Aorta (tissue), 5 donors: ENCODE data around the gene HSD17B3. TPM values are rescaled to one million over a fixed set of nuclear protein-coding genes. Genes with fewer than 3 reads are reported as not detected.
"Not testable (repeated sequence)": the region's sequence is repeated elsewhere in the genome, so short reads cannot be mapped to it uniquely, and the experiment has no call there.

Experiments
- ATAC-seq: fragments of 200-7000 bp; cut with Tn5 transposase; one replicate; pipeline ENCODE4 v1.9.1; 2022; ENCODE audit warnings: moderate library complexity; ENCODE audit not compliant: low FRiP score
- DNase-seq, 2 donors: peaks; one replicate each; pipeline ENCODE4 v3.0.0-alpha.2; 2020
- H3K27ac ChIP-seq, 2 donors: one replicate each; pipeline ENCODE4 v1.5.1; 2013; ENCODE audit warnings: low read length in 2 of 2, mild to moderate bottlenecking in 2 of 2, moderate library complexity in 2 of 2, control low read depth in 1 of 2, inconsistent platforms in 1 of 2, low read depth in 1 of 2
- H3K27me3 ChIP-seq, 2 donors: one replicate each; pipeline ENCODE4 v1.6.1; 2013; ENCODE audit warnings: control low read depth in 1 of 2, low read length in 1 of 2, mild to moderate bottlenecking in 1 of 2, moderate library complexity in 1 of 2; ENCODE audit not compliant: insufficient read depth in 2 of 2, control insufficient read depth in 1 of 2
- H3K36me3 ChIP-seq, 2 donors: one replicate each; pipeline ENCODE4 v1.6.1; 2013; ENCODE audit warnings: control low read depth in 1 of 2, low read length in 1 of 2, mild to moderate bottlenecking in 1 of 2; ENCODE audit not compliant: insufficient read depth in 2 of 2, control insufficient read depth in 1 of 2
- H3K4me1 ChIP-seq, 2 donors: one replicate each; pipeline ENCODE4 v1.6.1; 2013; ENCODE audit warnings: low read length in 2 of 2, control low read depth in 1 of 2, mild to moderate bottlenecking in 1 of 2, moderate library complexity in 1 of 2; ENCODE audit not compliant: insufficient read depth in 2 of 2, control insufficient read depth in 1 of 2
- H3K4me3 ChIP-seq, 2 donors: one replicate each; pipeline ENCODE4 v1.5.1; 2013; ENCODE audit warnings: low read length in 2 of 2, control low read depth in 1 of 2, mild to moderate bottlenecking in 1 of 2
- H3K9me3 ChIP-seq: one replicate; pipeline ENCODE4 v1.6.1; 2013; ENCODE audit warnings: mild to moderate bottlenecking, low read length; ENCODE audit not compliant: control insufficient read depth
- WGBS, 2 donors: extraction: QIAGEN DNeasy Blood & Tissue Kit; methylation state at CpG; one replicate each; pipeline ENCODE4 v1.1.7; 2013; 5-methylcytosine and 5-hydroxymethylcytosine counted together
- intact Hi-C, 2 donors: fragments of 100-400 bp; cut with DNase I; formaldehyde crosslinking; loops; one replicate each; pipeline versions ENCODE4 v1.14.2 to v1.15.0; 2022
- polyA plus RNA-seq, 2 donors: library from polyadenylated mRNA; stranded (reverse); fragments of 200-250 nt; gene quantifications; one replicate each; pipeline ENCODE4 v1.2.3, GENCODE V29; 2013
- total RNA-seq, 2 donors: library from RNA; stranded (reverse); fragmentation: NEBNext Ultra II Directional; extraction: Animal tissue kit (Norgen Biotek cat#: 25700); gene quantifications; one replicate each; pipeline ENCODE4 v1.2.1, GENCODE V29; 2021
- donor health status: healthy with polysubstance abuse.
- donor health status: Bipolar disorder and iron deficiency.
- donor health status: DM: no; HTN: no; CAD: no.
- donor health status: DM: no; HTN: no; CAD: no.
- donor health status: DM: yes; HTN: yes; CAD: no.

Gene HSD17B3
- total and polyA plus RNA-seq, 4 donors, result 2.2 to 17.7 (median 2.6) TPM; not detected in 1

DNA sequence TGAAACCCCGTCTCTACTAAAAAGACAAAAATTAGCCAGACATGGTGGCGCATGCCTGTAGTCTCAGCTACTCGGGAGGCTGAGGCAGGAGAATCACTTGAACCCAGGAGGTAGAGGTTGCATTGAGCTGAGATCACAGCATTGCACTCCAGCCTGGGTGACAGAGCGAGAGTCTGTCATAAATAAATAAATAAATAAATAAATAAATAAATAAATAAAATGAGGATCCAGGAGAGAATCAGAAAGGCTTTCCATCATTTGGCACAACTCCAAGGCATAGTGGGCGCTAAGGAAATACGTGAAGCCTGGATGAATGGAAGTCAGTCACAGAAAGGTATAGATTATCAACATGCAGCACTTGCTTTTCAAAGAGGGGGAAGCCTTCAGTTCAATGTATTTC lies 65.6 kb downstream of the HSD17B3 start:
- not testable (repeated sequence) for ATAC-seq, DNase-seq

DNA sequence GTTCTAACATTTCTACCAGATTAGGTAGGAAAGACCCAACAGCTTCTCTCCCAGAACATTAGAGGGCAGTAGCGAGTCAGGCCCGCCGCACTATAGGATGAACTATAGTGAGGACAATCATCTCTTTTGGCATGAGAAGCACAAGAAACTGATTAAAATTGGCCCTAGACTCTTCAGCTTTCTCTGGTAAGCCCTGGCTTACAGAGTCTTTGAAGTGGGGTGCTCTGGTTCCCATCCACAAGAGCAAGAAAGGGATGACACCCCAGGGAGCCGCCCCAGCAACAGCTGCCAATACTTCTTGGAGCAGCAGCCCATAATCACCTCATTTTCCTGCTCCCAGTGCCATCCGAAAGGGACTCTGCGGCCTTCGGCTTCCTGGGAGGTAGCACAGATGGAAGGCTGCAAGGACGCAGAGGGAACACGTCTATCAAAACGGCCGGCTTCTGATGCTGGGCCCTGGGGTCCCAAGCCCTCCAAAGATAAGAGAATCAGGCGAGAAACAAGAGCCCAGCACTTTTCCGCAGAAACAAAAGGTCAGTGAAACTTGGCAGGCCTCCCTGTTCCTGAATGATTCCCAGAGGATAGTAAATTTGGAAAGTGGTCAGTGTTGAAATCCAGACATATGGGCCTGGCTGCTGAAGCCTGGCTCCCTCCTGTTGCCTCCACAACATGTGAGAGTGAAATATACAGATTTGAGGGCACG lies 69.3 kb downstream of the HSD17B3 start:
- intact Hi-C loops, result loop anchor here (2.0 to 10.0 kb wide), 3 partner anchors 85 to 432 kb away; no protein-coding TSS in a partner anchor
- DNase-seq, result no peak
- no peak overlapping the region for H3K4me3 ChIP-seq

More for the DNA sequence above, 65.6 kb downstream of the HSD17B3 start:
- not testable (repeated sequence) for H3K27ac ChIP-seq, H3K9me3 ChIP-seq, H3K4me1 ChIP-seq, H3K4me3 ChIP-seq, H3K27me3 ChIP-seq, H3K36me3 ChIP-seq
- intact Hi-C loops, result loop anchor here in 1 of 2 donors (10.0 kb wide), 1 partner anchor 428 kb away; no protein-coding TSS in a partner anchor
- 80 to 87% methylated on average over 6 of the region's 6 CpGs for WGBS, 2 donors

DNA sequence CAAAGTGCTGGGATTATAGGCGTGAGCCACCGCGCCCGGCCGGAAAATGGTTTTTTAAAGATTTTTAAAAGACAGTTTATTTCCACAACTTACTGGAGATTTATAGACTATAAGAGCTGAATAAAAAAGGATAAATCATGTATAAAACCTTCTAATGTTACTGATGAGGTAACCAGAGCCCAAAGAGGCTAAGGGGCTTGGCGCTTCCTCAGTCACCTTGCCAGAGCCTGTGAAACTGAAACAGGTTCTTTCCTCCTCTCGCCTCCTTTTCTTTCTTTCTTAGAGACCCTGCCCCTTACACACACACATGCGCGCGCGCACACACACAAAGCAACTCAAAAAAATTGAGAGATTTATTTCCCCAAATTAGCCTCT lies 69.8 kb downstream of the HSD17B3 start:
- no peaks in the 10 kb centered on the region for H3K36me3 ChIP-seq
- ATAC-seq (no peak), DNase-seq (no peak)
- 54 to 59% methylated on average over 10 to 11 of the region's 11 CpGs for WGBS, 2 donors
- peaks cover 2% of the 10 kb centered on the region for H3K9me3 ChIP-seq
- H3K27ac ChIP-seq, result no peak overlapping the region
- no peaks in the 10 kb centered on the region for H3K4me1 ChIP-seq
- no peak overlapping the region for H3K4me3 ChIP-seq
- no peaks in the 10 kb centered on the region for H3K27me3 ChIP-seq
- intact Hi-C loops, result loop anchor here (2.0 to 10.0 kb wide), 3 partner anchors 85 to 433 kb away; no protein-coding TSS in a partner anchor

More for the DNA sequence above, 69.3 kb downstream of the HSD17B3 start:
- no peaks in the 10 kb centered on the region for H3K36me3 ChIP-seq
- no peak overlapping the region for H3K27ac ChIP-seq
- H3K27me3 ChIP-seq, result no peaks in the 10 kb centered on the region
- 37 to 41% methylated on average over 14 of the region's 14 CpGs for WGBS, 2 donors
- H3K4me1 ChIP-seq, result no peaks in the 10 kb centered on the region
- peaks cover 2% of the 10 kb centered on the region for H3K9me3 ChIP-seq
- ATAC-seq, result peak; percentile 88

DNA sequence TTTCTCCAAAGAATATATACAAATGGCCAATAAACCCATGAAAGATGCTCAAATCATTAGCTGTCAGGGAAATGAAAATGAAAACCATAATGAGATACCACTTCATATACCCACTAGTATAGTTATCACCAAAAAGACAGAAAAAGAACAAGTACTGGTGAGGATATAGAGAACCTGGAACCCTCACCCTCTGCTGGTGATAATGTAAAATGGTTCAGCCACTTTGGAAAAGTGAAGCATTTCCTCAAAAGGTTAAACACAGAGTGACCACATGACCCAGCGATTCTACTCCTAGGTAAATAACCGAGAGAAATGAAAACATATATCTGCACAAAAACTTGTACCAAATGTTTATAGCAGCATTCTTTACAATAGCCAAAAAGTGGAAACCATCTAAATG lies 72.0 kb downstream of the HSD17B3 start:
- WGBS, 2 donors, result 75 to 85% methylated on average over 2 of the region's 2 CpGs
- Histone ChIP-seq H3K36me3 (no peaks in the 10 kb centered on the region), H3K9me3 (peaks cover 2% of the 10 kb centered on the region), H3K27ac (no peak overlapping the region), H3K4me1 (no peaks in the 10 kb centered on the region), H3K4me3 (no peak overlapping the region), H3K27me3 (no peaks in the 10 kb centered on the region)
- DNase-seq (no peak), ATAC-seq (no peak)
- intact Hi-C loops, result loop anchor here (5.0 to 10.0 kb wide), 2 partner anchors 87 to 435 kb away; no protein-coding TSS in a partner anchor

DNA sequence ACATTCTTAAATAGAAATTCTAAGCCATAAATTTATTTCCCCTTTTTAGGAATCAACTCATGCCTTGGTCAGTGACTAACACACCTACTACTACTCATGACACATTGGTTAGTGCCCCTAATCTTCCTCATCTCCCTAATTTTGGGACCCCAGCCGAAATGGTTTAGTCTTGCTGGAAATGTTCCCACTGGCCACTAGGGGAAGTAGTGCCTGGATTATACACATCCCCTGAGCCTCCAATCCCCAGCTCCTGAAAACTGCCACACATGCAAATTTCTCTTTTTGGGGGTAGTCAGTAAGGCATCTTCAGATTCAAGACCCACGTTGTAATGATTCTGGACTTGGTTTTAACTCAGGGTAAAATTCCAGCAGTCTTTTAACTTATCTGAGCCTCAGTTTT lies 79.8 kb downstream of the HSD17B3 start:
- intact Hi-C loops, result no loop called here
- H3K27ac ChIP-seq, result no peak overlapping the region
- DNase-seq (no peak), ATAC-seq (no peak)
- no peak overlapping the region for H3K4me3 ChIP-seq
- no peaks in the 10 kb centered on the region for H3K36me3 ChIP-seq
- H3K4me1 ChIP-seq, result no peaks in the 10 kb centered on the region
- WGBS, 2 donors, result 43 to 45% methylated on average over 2 of the region's 2 CpGs
- H3K9me3 ChIP-seq, result no peaks in the 10 kb centered on the region
- H3K27me3 ChIP-seq, result no peaks in the 10 kb centered on the region

DNA sequence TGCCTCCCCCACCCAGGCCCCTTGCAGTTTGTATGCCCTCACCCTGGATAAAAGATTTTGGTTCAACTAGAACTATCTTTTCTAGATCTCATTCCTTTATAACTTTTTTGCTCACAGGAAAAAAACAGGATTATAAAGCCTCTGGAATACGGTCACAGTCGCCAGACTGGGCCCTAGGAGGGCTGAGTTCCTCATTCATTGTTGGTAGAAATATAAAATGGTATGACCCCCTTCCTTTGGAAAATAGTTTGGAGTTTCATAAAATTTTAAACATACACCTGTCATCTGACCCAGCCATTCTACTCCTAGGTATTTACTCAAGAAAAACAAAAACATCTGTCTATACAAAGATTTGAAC lies 82.1 kb downstream of the HSD17B3 start:
- H3K4me3 ChIP-seq, result no peak overlapping the region

DNA sequence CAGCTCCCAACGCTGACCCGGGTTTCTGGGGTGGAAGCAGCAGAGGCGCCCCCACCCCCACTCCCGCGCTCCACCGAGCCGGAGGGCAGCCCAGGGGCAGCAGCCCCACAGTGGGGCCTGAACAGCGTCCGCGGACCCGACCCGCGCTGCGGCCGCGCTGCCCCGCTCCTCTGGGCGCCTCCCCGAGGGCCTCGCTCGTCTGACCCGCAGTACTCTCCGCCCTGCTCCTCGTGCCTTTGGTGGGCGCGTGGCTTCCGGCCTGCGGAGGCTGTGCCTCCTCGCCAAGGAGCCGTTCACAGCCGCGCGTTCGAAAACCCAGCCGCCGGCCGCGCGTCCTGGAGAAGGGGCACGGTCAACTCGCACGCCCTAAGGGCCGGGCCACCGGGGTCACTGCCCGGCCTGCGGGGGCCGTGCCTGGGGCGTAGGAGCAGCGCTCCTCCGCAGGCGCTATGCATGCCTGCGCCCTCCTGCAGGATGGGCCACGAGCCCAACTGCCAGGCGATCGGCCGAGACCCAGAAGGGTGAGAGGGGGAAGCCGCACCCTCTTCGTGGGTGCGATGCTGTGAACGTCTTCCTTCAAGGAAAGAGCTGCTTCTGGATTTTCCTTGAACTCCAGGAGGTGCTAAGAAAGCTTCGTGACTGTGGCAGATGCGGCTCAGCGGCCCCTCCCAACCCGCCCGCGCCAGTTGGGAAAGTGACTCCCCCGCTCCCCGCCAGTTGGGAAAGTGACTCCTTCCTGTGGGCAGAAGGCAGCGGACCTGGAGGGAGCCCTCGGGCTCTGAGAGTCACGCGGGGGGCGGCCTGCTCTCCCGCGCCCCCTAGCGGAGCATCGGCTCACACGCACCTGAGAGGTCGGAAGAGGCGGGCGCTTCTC lies 82.7 kb downstream of the HSD17B3 start:
- ATAC-seq, result peak; percentile 21
- Histone ChIP-seq H3K27ac (no peak overlapping the region), H3K4me3 (no peak overlapping the region)

More for the DNA sequence above, 82.1 kb downstream of the HSD17B3 start:
- no peak for DNase-seq
- WGBS, 2 donors, result 74 to 87% methylated on average over 2 of the region's 2 CpGs
- ATAC-seq, result no peak
- intact Hi-C loops, result loop anchor here (5.0 to 10.0 kb wide), 2 partner anchors 493 to 955 kb away; no protein-coding TSS in a partner anchor
- Histone ChIP-seq H3K27ac (no peak overlapping the region), H3K9me3 (peaks cover 3% of the 10 kb centered on the region), H3K27me3 (no peaks in the 10 kb centered on the region), H3K36me3 (no peaks in the 10 kb centered on the region), H3K4me1 (no peaks in the 10 kb centered on the region)

DNA sequence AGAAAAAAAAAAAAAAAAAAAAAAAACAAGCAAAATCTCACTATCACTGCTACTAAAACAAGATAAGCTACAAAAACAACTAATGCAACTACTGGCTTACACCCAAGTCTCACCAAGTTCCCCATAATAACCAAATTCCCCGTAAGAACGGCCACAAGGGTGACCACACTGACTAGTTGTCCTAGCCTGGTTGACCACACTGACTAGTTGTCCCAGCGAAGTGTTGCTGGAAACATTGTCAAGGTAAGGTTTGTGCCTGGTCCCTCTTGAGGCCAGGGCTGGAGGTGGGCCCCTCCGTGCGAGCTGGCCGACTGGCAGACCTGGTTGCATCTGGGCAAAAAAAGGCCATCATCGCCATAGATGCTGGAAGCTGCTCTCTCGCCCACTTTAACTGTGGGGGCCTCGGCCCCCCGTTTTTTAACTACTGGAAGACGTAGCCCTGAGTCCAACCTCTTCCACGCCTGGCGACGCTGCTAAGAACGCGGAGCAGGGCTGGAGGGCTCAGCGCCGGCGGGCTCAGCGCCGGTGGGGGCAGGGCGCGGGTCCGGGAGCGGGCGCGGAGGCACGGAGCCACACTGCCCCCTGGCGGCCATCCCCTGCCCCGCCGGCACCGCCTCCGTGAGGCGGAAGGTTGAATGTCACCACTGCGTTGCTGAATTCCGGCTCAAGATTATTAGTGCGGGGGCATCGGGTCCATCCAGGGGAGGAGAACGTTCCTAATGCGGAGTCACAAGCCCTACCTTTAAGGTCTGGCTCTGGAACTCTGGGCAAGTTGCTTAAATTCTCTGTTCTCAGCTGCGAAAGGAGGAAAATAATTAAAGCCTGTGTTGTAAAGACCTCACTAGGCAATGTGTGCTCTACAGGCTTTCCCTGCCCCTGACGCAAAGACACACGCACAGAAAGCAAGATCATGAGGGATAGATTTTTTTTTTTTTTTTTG lies 84.0 kb downstream of the HSD17B3 start:
- 0 to 1% methylated on average over 38 to 43 of the region's 43 CpGs for WGBS, 2 donors
- H3K36me3 ChIP-seq, result no peaks in the 10 kb centered on the region
- peak; percentile 94 for ATAC-seq
- no peak overlapping the region for H3K4me3 ChIP-seq
- H3K27me3 ChIP-seq, result no peaks in the 10 kb centered on the region
- H3K9me3 ChIP-seq, result peaks cover 3% of the 10 kb centered on the region
- intact Hi-C loops, result loop anchor here (2.0 to 10.0 kb wide), 3 partner anchors 491 to 953 kb away; no protein-coding TSS in a partner anchor
- no peak overlapping the region for H3K27ac ChIP-seq
- H3K4me1 ChIP-seq, result no peaks in the 10 kb centered on the region
- peak; percentile 81 to 93 for DNase-seq

More for the DNA sequence above, 82.7 kb downstream of the HSD17B3 start:
- peak; percentile 65 to 86 for DNase-seq
- Histone ChIP-seq H3K9me3 (peaks cover 3% of the 10 kb centered on the region), H3K27me3 (no peaks in the 10 kb centered on the region), H3K4me1 (no peaks in the 10 kb centered on the region), H3K36me3 (no peaks in the 10 kb centered on the region)
- WGBS, 2 donors, result 19 to 21% methylated on average over 73 to 81 of the region's 81 CpGs
- intact Hi-C loops, result loop anchor here (5.0 to 10.0 kb wide), 2 partner anchors 492 to 954 kb away; no protein-coding TSS in a partner anchor
